Measurements from ENCODE around the gene ATP6V0E2.

- no peak for TF ChIP-seq POLR2A (IDR thresholded peaks at IDR 0.05)
- TF ChIP-seq CTCF (IDR thresholded peaks at IDR 0.05), result no peak
Observed at GRCh38 chr7:149828357-149829309, 45.1 kb upstream of the ATP6V0E2 start.

All from ovary (tissue), 3 donors.